Suprapubic skin (tissue), 4 donors: Measurements from ENCODE around the gene SARM1. TPM values are rescaled to one million over a fixed set of nuclear protein-coding genes. Genes with fewer than 3 reads are reported as not detected.

Source experiments
- DNase-seq, 2 donors: peaks; one replicate each; pipeline ENCODE4 v3.0.0-alpha.2; 2019; ENCODE audit warnings: low spot score in 2 of 2
- H3K27ac ChIP-seq: fragments of 200-600 bp; sonication (generic); one replicate; pipeline ENCODE4 v1.5.1; 2019
- H3K27me3 ChIP-seq: fragments of 200-600 bp; sonication (generic); one replicate; pipeline ENCODE4 v1.5.1; 2019
- H3K36me3 ChIP-seq: fragments of 200-600 bp; sonication (generic); one replicate; pipeline ENCODE4 v1.5.1; 2019
- H3K4me1 ChIP-seq: fragments of 200-600 bp; sonication (generic); one replicate; pipeline ENCODE4 v1.5.1; 2019
- H3K4me3 ChIP-seq: fragments of 200-600 bp; sonication (generic); one replicate; pipeline ENCODE4 v1.5.1; 2019; ENCODE audit warnings: mild to moderate bottlenecking
- H3K9me3 ChIP-seq: fragments of 200-600 bp; sonication (generic); one replicate; pipeline ENCODE4 v1.5.1; 2019
- EP300 ChIP-seq: sonication (generic); formaldehyde crosslinking; IDR thresholded peaks from one replicate; pipeline ENCODE4 v1.6.1; 2017; ENCODE audit warnings: antibody characterized with exemption
- POLR2A ChIP-seq, 2 donors: fragments of 450-650 bp; IDR thresholded peaks; one replicate each; pipeline ENCODE4 v1.6.1; 2017; ENCODE audit warnings: antibody characterized with exemption in 2 of 2, mild to moderate bottlenecking in 2 of 2, moderate library complexity in 2 of 2
- POLR2AphosphoS5 ChIP-seq, 3 donors: sonication (generic); formaldehyde crosslinking; IDR thresholded peaks; one replicate each; pipeline ENCODE4 v1.6.1; 2017; ENCODE audit warnings: antibody characterized with exemption in 3 of 3
- WGBS: methylation state at CpG from one replicate; pipeline ENCODE4 v1.1.5; 2018; 5-methylcytosine and 5-hydroxymethylcytosine counted together
- total RNA-seq, 4 donors: library from RNA; depleted of rRNA; stranded (reverse); fragments of >200 nt; gene quantifications; one replicate each; pipeline ENCODE4 v1.1.0, GENCODE V29; 2016
- TF ChIP-seq, protein P1 (sequence below), 2 donors: fragments of 200-600 bp in 1 of 2; fragments of 450-650 bp in 1 of 2; sonication (generic) in 1 of 2; IDR thresholded peaks; one replicate each; pipeline ENCODE4 v1.5.1; 2016 to 2019; ENCODE audit warnings: antibody characterized with exemption in 2 of 2, mild to moderate bottlenecking in 1 of 2, moderate library complexity in 1 of 2

The SARM1 gene
- total RNA-seq, 4 donors from 2014 or later = 4.0 to 17.7 (median 11.6) TPM

GRCh38 chr17:28390141-28390540, 18.6 kb downstream of the SARM1 start:
- WGBS = 92% methylated on average over 1 of the region's 1 CpG

DNA sequence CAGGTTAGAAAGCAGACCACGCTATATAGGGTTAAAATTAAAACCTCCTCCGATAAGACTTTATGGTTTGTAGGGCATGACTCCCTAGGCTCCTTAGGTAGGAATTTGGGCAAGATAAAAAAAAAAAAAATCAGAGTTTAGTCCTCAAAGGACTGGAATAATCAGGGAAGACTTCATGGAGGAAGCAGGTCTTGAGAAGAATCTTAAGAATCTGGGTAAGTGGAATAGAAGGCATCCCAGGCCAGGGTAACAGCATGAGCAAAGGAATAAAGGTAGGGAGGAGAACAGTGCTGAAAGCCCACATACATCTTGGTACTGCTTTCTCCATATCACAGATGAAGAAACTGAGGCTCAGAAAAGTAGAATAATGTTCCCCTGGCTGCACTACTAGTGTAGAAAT, 19.1 kb downstream of the SARM1 start:
- no peak overlapping the region for H3K27ac ChIP-seq
- H3K36me3 ChIP-seq = peaks cover 54% of the 10 kb centered on the region
- H3K4me1 ChIP-seq = peaks cover 3% of the 10 kb centered on the region
- H3K9me3 ChIP-seq = no peaks in the 10 kb centered on the region
- TF ChIP-seq, protein P1, sequence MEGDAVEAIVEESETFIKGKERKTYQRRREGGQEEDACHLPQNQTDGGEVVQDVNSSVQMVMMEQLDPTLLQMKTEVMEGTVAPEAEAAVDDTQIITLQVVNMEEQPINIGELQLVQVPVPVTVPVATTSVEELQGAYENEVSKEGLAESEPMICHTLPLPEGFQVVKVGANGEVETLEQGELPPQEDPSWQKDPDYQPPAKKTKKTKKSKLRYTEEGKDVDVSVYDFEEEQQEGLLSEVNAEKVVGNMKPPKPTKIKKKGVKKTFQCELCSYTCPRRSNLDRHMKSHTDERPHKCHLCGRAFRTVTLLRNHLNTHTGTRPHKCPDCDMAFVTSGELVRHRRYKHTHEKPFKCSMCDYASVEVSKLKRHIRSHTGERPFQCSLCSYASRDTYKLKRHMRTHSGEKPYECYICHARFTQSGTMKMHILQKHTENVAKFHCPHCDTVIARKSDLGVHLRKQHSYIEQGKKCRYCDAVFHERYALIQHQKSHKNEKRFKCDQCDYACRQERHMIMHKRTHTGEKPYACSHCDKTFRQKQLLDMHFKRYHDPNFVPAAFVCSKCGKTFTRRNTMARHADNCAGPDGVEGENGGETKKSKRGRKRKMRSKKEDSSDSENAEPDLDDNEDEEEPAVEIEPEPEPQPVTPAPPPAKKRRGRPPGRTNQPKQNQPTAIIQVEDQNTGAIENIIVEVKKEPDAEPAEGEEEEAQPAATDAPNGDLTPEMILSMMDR (IDR thresholded peaks at IDR 0.05) = no peak
- no peak for TF ChIP-seq EP300
- no peak for TF ChIP-seq POLR2AphosphoS5 (IDR thresholded peaks at IDR 0.05)
- TF ChIP-seq POLR2A (IDR thresholded peaks at IDR 0.05) = no peak
- no peaks in the 10 kb centered on the region for H3K27me3 ChIP-seq
- 87% methylated on average over 2 of the region's 2 CpGs for WGBS
- DNase-seq = no peak
- H3K4me3 ChIP-seq = no peak overlapping the region

More at GRCh38 chr17:28390141-28390540, 18.6 kb downstream of the SARM1 start:
- DNase-seq = no peak
- Histone ChIP-seq H3K27me3 (no peaks in the 10 kb centered on the region), H3K36me3 (peaks cover 50% of the 10 kb centered on the region), H3K4me3 (no peak overlapping the region), H3K4me1 (peaks cover 7% of the 10 kb centered on the region), H3K27ac (no peak overlapping the region), H3K9me3 (no peaks in the 10 kb centered on the region)
- TF ChIP-seq POLR2AphosphoS5 (IDR thresholded peaks at IDR 0.05) (no peak), EP300 (no peak)
- TF ChIP-seq, protein P1 (IDR thresholded peaks at IDR 0.05) = no peak

- no peak overlapping the region for H3K27ac ChIP-seq
- no peak overlapping the region for H3K4me3 ChIP-seq
- DNase-seq = no peak
- no peaks in the 10 kb centered on the region for H3K27me3 ChIP-seq
- H3K9me3 ChIP-seq = no peaks in the 10 kb centered on the region
- 94% methylated on average over 1 of the region's 1 CpG for WGBS
- TF ChIP-seq POLR2AphosphoS5 (IDR thresholded peaks at IDR 0.05) = no peak
- TF ChIP-seq EP300 = no peak
- TF ChIP-seq, protein P1 (IDR thresholded peaks at IDR 0.05) = no peak
- TF ChIP-seq POLR2A (IDR thresholded peaks at IDR 0.05) = no peak
- H3K4me1 ChIP-seq = no peaks in the 10 kb centered on the region
- peaks cover 58% of the 10 kb centered on the region for H3K36me3 ChIP-seq
Observed at GRCh38 chr17:28390984-28391383, 19.5 kb downstream of the SARM1 start.

GRCh38 chr17:28391401-28391800, 19.9 kb downstream of the SARM1 start:
- Histone ChIP-seq H3K27me3 (no peaks in the 10 kb centered on the region), H3K36me3 (peaks cover 62% of the 10 kb centered on the region), H3K9me3 (no peaks in the 10 kb centered on the region), H3K4me1 (no peaks in the 10 kb centered on the region), H3K27ac (no peak overlapping the region), H3K4me3 (no peak overlapping the region)
- WGBS = 46% methylated on average over 2 of the region's 2 CpGs
- TF ChIP-seq EP300 = no peak
- TF ChIP-seq POLR2A (IDR thresholded peaks at IDR 0.05) = no peak
- no peak for TF ChIP-seq POLR2AphosphoS5 (IDR thresholded peaks at IDR 0.05)
- TF ChIP-seq, protein P1 (IDR thresholded peaks at IDR 0.05) = no peak
- DNase-seq = no peak

DNA sequence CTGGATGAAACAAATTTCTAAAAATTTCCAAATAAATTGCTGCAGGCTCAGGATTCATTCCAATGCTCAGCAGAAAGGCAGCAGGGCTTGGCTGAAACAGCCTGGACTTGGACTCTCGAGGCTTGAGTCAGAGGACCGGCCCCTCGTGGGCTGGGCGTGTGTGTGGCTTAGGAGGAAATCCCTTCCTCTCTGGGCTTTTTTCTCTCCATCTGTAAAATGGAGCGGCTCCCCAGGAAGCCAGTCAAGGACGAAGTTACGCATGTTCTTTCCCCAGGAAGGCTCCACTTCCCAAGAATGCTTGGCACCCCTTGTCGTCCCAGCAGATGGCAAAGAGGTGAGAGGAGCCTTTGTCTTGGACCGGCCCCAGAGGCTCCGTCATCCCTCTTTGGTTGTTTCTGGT, 21.0 kb downstream of the SARM1 start:
- Histone ChIP-seq H3K36me3 (peaks cover 67% of the 10 kb centered on the region), H3K9me3 (no peaks in the 10 kb centered on the region), H3K27me3 (no peaks in the 10 kb centered on the region), H3K27ac (no peak overlapping the region), H3K4me3 (no peak overlapping the region), H3K4me1 (no peaks in the 10 kb centered on the region)
- 79% methylated on average over 10 of the region's 10 CpGs for WGBS
- DNase-seq = no peak
- TF ChIP-seq POLR2AphosphoS5 (IDR thresholded peaks at IDR 0.05) (no peak), POLR2A (IDR thresholded peaks at IDR 0.05) (no peak), EP300 (no peak)
- TF ChIP-seq, protein P1 (IDR thresholded peaks at IDR 0.05) = no peak
